Stomach (tissue), 4 donors: Measurements from ENCODE around the gene GBP1.

Experiments used
- EP300 ChIP-seq: sonication (generic); formaldehyde crosslinking; IDR thresholded peaks from one replicate; pipeline ENCODE4 v1.6.1; 2017; ENCODE audit warnings: antibody characterized with exemption
- POLR2A ChIP-seq, 4 donors: fragments of 450-650 bp; IDR thresholded peaks; one replicate each; pipeline ENCODE4 v1.6.1; 2016; ENCODE audit warnings: antibody characterized with exemption in 4 of 4, control low read depth in 2 of 4, mild to moderate bottlenecking in 1 of 4, moderate library complexity in 1 of 4
- POLR2AphosphoS5 ChIP-seq, 3 donors: sonication (generic); formaldehyde crosslinking; IDR thresholded peaks; one replicate each; pipeline ENCODE4 v1.6.1; 2016; ENCODE audit warnings: antibody characterized with exemption in 3 of 3
- TF ChIP-seq, protein P1 (sequence below), 7 experiments: fragments of 450-650 bp in 4 of 7; fragments of 200-600 bp in 3 of 7; sonication (generic) in 3 of 7; IDR thresholded peaks; one replicate each; pipeline ENCODE4 v1.5.1; 2016 to 2019; ENCODE audit warnings: antibody characterized with exemption in 7 of 7, control low read depth in 2 of 7, mild to moderate bottlenecking in 1 of 7

DNA sequence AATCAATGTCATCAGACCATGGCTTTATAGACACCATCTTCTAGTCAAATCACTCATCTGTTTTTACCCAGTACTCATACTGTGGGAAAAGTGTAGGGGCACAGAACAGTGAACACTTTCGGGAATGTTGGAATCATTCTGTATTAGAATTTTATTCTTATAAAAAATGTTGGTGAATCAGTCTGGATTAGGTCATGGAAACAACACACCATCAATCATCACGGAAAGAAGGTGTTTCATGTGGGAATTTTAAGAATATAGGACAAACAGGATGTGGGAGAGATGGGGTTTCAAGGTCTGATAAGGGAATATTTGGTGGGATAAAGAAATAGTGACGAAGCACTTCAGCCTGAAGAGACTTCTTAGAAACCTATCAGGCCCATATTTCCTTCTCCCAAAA lies 17.3 kb downstream of the GBP1 start:
- TF ChIP-seq, protein P1, sequence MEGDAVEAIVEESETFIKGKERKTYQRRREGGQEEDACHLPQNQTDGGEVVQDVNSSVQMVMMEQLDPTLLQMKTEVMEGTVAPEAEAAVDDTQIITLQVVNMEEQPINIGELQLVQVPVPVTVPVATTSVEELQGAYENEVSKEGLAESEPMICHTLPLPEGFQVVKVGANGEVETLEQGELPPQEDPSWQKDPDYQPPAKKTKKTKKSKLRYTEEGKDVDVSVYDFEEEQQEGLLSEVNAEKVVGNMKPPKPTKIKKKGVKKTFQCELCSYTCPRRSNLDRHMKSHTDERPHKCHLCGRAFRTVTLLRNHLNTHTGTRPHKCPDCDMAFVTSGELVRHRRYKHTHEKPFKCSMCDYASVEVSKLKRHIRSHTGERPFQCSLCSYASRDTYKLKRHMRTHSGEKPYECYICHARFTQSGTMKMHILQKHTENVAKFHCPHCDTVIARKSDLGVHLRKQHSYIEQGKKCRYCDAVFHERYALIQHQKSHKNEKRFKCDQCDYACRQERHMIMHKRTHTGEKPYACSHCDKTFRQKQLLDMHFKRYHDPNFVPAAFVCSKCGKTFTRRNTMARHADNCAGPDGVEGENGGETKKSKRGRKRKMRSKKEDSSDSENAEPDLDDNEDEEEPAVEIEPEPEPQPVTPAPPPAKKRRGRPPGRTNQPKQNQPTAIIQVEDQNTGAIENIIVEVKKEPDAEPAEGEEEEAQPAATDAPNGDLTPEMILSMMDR (IDR thresholded peaks at IDR 0.05): no peak
- no peak for TF ChIP-seq POLR2A (IDR thresholded peaks at IDR 0.05)
- TF ChIP-seq EP300: no peak
- no peak for TF ChIP-seq POLR2AphosphoS5 (IDR thresholded peaks at IDR 0.05)
